GM18498 (cell line): Measurements from ENCODE around the gene IRF7.

Source experiments
- ATAC-seq: cut with Tn5 transposase; IDR thresholded peaks from one replicate; pipeline ENCODE4 v1.9.1; 2021; ENCODE audit warnings: mild to moderate bottlenecking, moderate library complexity; ENCODE audit not compliant: unreplicated experiment

The IRF7 gene

GRCh38 chr11:621838-622237 is 6.1 kb upstream of the IRF7 start:
- ATAC-seq = no peak

GRCh38 chr11:620935-621814 is 5.4 kb upstream of the IRF7 start:
- ATAC-seq = no peak

GRCh38 chr11:620201-620600 is 4.5 kb upstream of the IRF7 start:
- ATAC-seq = no peak

- ATAC-seq = no peak
These were observed 3.9 kb upstream of the IRF7 start for GRCh38 chr11:619628-620050.

- no peak for ATAC-seq
These were observed 3.3 kb upstream of the IRF7 start for GRCh38 chr11:618856-619627.

- no peak for ATAC-seq
These were observed 2.3 kb upstream of the IRF7 start for GRCh38 chr11:617912-618682.

GRCh38 chr11:617199-617911 is 1.6 kb upstream of the IRF7 start:
- ATAC-seq = no peak

GRCh38 chr11:616320-617198 is 809 bp upstream of the IRF7 start:
- no peak for ATAC-seq

GRCh38 chr11:614623-615503 is 887 bp downstream of the IRF7 start:
- peak; percentile 0 for ATAC-seq

- no peak for ATAC-seq
These were observed 1.6 kb downstream of the IRF7 start for GRCh38 chr11:614021-614622.

- no peak for ATAC-seq
These were observed 2.3 kb downstream of the IRF7 start for GRCh38 chr11:613369-613968.

GRCh38 chr11:612961-613300 is 2.8 kb downstream of the IRF7 start:
- no peak for ATAC-seq

GRCh38 chr11:612201-612960 is 3.4 kb downstream of the IRF7 start:
- no peak for ATAC-seq

- ATAC-seq = no peak
These were observed 4.5 kb downstream of the IRF7 start for GRCh38 chr11:611001-611996.

GRCh38 chr11:610146-610801 is 5.5 kb downstream of the IRF7 start:
- no peak for ATAC-seq
